Suprapubic skin (tissue), 4 donors: ENCODE measurements around the gene ZGLP1. TPM values are rescaled to one million over a fixed set of nuclear protein-coding genes. Genes with fewer than 3 reads are reported as not detected.
A peak's percentile ranks its signal among the peaks of the same experiment; 100 is the strongest.

Source experiments
- DNase-seq, 2 donors: peaks; one replicate each; pipeline ENCODE4 v3.0.0-alpha.2; 2019; ENCODE audit warnings: low spot score in 2 of 2
- H3K27ac ChIP-seq: fragments of 200-600 bp; sonication (generic); one replicate; pipeline ENCODE4 v1.5.1; 2019
- H3K27me3 ChIP-seq: fragments of 200-600 bp; sonication (generic); one replicate; pipeline ENCODE4 v1.5.1; 2019
- H3K36me3 ChIP-seq: fragments of 200-600 bp; sonication (generic); one replicate; pipeline ENCODE4 v1.5.1; 2019
- H3K4me1 ChIP-seq: fragments of 200-600 bp; sonication (generic); one replicate; pipeline ENCODE4 v1.5.1; 2019
- H3K4me3 ChIP-seq: fragments of 200-600 bp; sonication (generic); one replicate; pipeline ENCODE4 v1.5.1; 2019; ENCODE audit warnings: mild to moderate bottlenecking
- H3K9me3 ChIP-seq: fragments of 200-600 bp; sonication (generic); one replicate; pipeline ENCODE4 v1.5.1; 2019
- CTCF ChIP-seq, 2 donors: fragments of 200-600 bp in 1 of 2; fragments of 450-650 bp in 1 of 2; sonication (generic) in 1 of 2; IDR thresholded peaks; one replicate each; pipeline ENCODE4 v1.5.1; 2016 to 2019; ENCODE audit warnings: antibody characterized with exemption in 2 of 2, mild to moderate bottlenecking in 1 of 2, moderate library complexity in 1 of 2
- EP300 ChIP-seq: sonication (generic); formaldehyde crosslinking; IDR thresholded peaks from one replicate; pipeline ENCODE4 v1.6.1; 2017; ENCODE audit warnings: antibody characterized with exemption
- POLR2A ChIP-seq, 2 donors: fragments of 450-650 bp; IDR thresholded peaks; one replicate each; pipeline ENCODE4 v1.6.1; 2017; ENCODE audit warnings: antibody characterized with exemption in 2 of 2, mild to moderate bottlenecking in 2 of 2, moderate library complexity in 2 of 2
- POLR2AphosphoS5 ChIP-seq, 3 donors: sonication (generic); formaldehyde crosslinking; IDR thresholded peaks; one replicate each; pipeline ENCODE4 v1.6.1; 2017; ENCODE audit warnings: antibody characterized with exemption in 3 of 3
- WGBS: methylation state at CpG from one replicate; pipeline ENCODE4 v1.1.5; 2018; 5-methylcytosine and 5-hydroxymethylcytosine counted together
- total RNA-seq, 4 donors: library from RNA; depleted of rRNA; stranded (reverse); fragments of >200 nt; gene quantifications; one replicate each; pipeline ENCODE4 v1.1.0, GENCODE V29; 2016

ZGLP1 gene
- total RNA-seq, 4 donors from 2014 or later = 1.4 to 7.2 (median 2.9) TPM

- Histone ChIP-seq H3K4me3 (peak overlapping the region; percentile 85), H3K9me3 (no peaks in the 10 kb centered on the region), H3K4me1 (peaks cover 31% of the 10 kb centered on the region), H3K27ac (no peak overlapping the region), H3K27me3 (no peaks in the 10 kb centered on the region), H3K36me3 (peaks cover under 1% of the 10 kb centered on the region)
- TF ChIP-seq POLR2A (IDR thresholded peaks at IDR 0.05) (no peak), POLR2AphosphoS5 (IDR thresholded peaks at IDR 0.05) (no peak), CTCF (IDR thresholded peaks at IDR 0.05) (no peak), EP300 (no peak)
- 59% methylated on average over 13 of the region's 26 CpGs for WGBS
- no peak for DNase-seq
Measured at GRCh38 chr19:10335352-10335985, 25.9 kb upstream of the ZGLP1 start.

GRCh38 chr19:10334588-10335351 lies 25.2 kb upstream of the ZGLP1 start:
- 11% methylated on average over 28 of the region's 59 CpGs for WGBS
- peaks cover 8% of the 10 kb centered on the region for H3K36me3 ChIP-seq
- H3K4me3 ChIP-seq = peak overlapping the region; percentile 85
- peaks cover 31% of the 10 kb centered on the region for H3K4me1 ChIP-seq
- peak; percentile 97 to 98 for DNase-seq
- H3K27ac ChIP-seq = peak overlapping the region; percentile 26
- TF ChIP-seq POLR2AphosphoS5 (IDR thresholded peaks at IDR 0.05) (peak in 2 of 3 donors; percentile 39 to 66), CTCF (IDR thresholded peaks at IDR 0.05) (no peak)
- no peaks in the 10 kb centered on the region for H3K9me3 ChIP-seq
- H3K27me3 ChIP-seq = no peaks in the 10 kb centered on the region

- WGBS = under 1% methylated on average over 19 of the region's 44 CpGs
- Histone ChIP-seq H3K27me3 (no peaks in the 10 kb centered on the region), H3K36me3 (peaks cover 16% of the 10 kb centered on the region), H3K4me1 (peaks cover 31% of the 10 kb centered on the region), H3K4me3 (peak overlapping the region; percentile 85), H3K27ac (peak overlapping the region; percentile 86), H3K9me3 (no peaks in the 10 kb centered on the region)
- no peak for TF ChIP-seq EP300
- no peak for TF ChIP-seq POLR2A (IDR thresholded peaks at IDR 0.05)
- no peak for TF ChIP-seq POLR2AphosphoS5 (IDR thresholded peaks at IDR 0.05)
- TF ChIP-seq CTCF (IDR thresholded peaks at IDR 0.05) = no peak
- DNase-seq = no peak
Measured at GRCh38 chr19:10333758-10334587, 24.4 kb upstream of the ZGLP1 start.

GRCh38 chr19:10332965-10333757 lies 23.5 kb upstream of the ZGLP1 start, which contains the start of gene RAVER1:
TSS of gene RAVER1 (minus strand) at chr19:10333529. CDS start at chr19:10333507, 22 bp downstream.
- 0% methylated on average over 31 of the region's 82 CpGs for WGBS
- TF ChIP-seq POLR2AphosphoS5 (IDR thresholded peaks at IDR 0.05) (peak in 1 of 3 donors; percentile 23), EP300 (no peak), CTCF (IDR thresholded peaks at IDR 0.05) (no peak), POLR2A (IDR thresholded peaks at IDR 0.05) (peak in 1 of 2 donors; percentile 45)
- Histone ChIP-seq H3K4me1 (peaks cover 31% of the 10 kb centered on the region), H3K36me3 (peaks cover 24% of the 10 kb centered on the region), H3K9me3 (no peaks in the 10 kb centered on the region), H3K4me3 (peak within 1 kb of the TSS; percentile 85), H3K27me3 (no peaks in the 10 kb centered on the region), H3K27ac (peak within 1 kb of the TSS; percentile 86)
- DNase-seq = peak; percentile 98 to 99
